ENCODE results near the gene DCUN1D2. TPM values are rescaled to one million over a fixed set of nuclear protein-coding genes. Genes with fewer than 3 reads are reported as not detected.

DCUN1D2 gene
- total RNA-seq, 1 experiment from 2014 or later, result 26.2 TPM

DNA sequence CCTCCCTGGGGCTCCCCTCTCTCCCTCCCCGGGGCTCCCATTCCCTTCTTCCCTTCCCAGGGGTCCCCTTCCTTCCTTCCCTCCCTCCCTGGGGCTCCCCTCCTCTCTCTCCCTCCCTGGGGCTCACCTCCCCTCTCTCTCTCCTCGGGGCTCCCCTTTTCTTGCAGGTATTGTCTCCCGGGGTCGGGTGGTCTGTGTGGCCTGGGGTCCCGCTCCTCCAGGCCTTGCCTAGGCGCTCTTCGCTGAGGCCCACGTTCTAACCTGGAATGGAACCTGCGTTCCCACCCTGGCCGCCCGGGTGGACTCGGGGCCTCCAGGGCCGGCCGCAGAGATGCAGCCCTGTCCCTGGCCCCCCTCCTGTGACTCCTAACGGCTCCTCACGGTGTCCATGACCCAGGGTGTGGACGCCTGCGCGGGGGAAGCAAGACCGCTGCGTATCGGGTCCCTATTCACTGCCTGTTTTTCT is 940 bp upstream of the DCUN1D2 start:
- Histone ChIP-seq H3K4me2 (ENCODE audit: low read depth, low read length, poor library complexity, severe bottlenecking) (peak overlapping the region; percentile 94), H3K36me3 (ENCODE audit: insufficient read depth, low read length) (peaks cover 22% of the 10 kb centered on the region), H3K27ac (ENCODE audit: low read length) (peak overlapping the region; percentile 72), H4K20me1 (ENCODE audit: insufficient read depth, low read depth, low read length) (peaks cover 34% of the 10 kb centered on the region), H3K9me3 (ENCODE audit: low read length) (no peaks in the 10 kb centered on the region), H3K4me3 (ENCODE audit: low read length) (peak overlapping the region; percentile 94), H2AFZ (ENCODE audit: low read length) (0 out of 2 replicates have a peak overlapping the region, but pooled peaks have one; percentile 10), H3K79me2 (ENCODE audit: low read length) (peaks cover 88% of the 10 kb centered on the region), H3K9ac (ENCODE audit: low read length) (peak overlapping the region; percentile 92), H3K4me1 (ENCODE audit: low read length) (peaks cover 60% of the 10 kb centered on the region), H3K27me3 (ENCODE audit: low read length) (no peaks in the 10 kb centered on the region), H3K9me2 (replicated peaks; ENCODE audit: insufficient read depth, low read length) (no peaks in the 10 kb centered on the region)
- no peak for DNase-seq

DNA sequence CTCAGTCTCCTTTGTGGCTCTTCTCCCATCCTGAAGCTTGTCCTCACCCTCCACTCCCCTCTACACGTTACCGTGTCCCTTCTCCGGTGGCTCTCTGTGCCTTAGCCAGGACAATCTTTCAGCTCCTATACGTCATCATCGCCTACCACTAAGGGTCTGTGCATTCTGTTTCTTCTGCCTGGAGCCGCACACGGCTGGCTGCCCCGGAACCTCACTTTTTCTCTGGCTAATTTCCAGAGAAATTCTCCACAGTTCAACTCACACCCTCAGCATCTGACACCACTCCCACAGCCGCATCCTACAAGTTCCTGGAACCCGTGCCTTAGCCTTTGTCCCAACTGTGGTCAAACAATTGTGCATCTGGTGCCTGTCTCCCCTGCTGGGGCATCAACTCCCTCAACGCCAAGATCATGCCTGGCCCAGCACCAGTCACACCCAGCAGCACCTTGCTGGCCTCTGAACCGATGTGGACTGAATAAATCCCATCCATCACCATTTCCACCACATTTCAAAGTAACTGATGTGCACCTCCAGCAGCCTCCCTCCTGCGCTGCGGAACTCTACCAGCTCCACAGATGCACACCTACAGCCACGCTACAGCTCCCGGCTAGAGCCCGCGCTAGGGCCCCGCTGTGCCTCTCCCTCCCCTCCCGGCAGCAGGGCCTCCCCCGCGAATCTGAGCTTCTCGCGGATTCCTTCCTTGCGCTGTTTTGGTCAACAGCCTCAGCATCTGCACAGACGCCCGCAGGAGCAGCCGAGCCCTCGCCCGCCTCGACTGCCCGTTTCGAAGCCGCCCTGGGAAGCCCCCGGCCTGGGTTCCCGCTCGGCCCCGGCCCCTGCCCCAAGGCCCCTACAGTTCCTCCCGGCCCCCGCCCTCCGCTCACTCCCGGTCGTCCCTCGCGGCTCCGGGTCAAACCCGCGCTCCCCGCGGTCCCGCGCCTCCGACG is 689 bp downstream of the DCUN1D2 start:
- Histone ChIP-seq H3K79me2 (ENCODE audit: low read length) (peaks cover 92% of the 10 kb centered on the region), H3K27me3 (ENCODE audit: low read length) (no peaks in the 10 kb centered on the region), H3K4me2 (ENCODE audit: low read depth, low read length, poor library complexity, severe bottlenecking) (peak overlapping the region; percentile 94), H3K4me1 (ENCODE audit: low read length) (peaks cover 65% of the 10 kb centered on the region), H3K36me3 (ENCODE audit: insufficient read depth, low read length) (0 out of 2 replicates have a peak, but pooled peaks cover 6% of the 10 kb centered on the region), H3K27ac (ENCODE audit: low read length) (peak overlapping the region; percentile 70), H3K9ac (ENCODE audit: low read length) (peak overlapping the region; percentile 92), H3K9me2 (replicated peaks; ENCODE audit: insufficient read depth, low read length) (no peaks in the 10 kb centered on the region), H4K20me1 (ENCODE audit: insufficient read depth, low read depth, low read length) (peaks cover 45% of the 10 kb centered on the region), H3K4me3 (ENCODE audit: low read length) (peak overlapping the region; percentile 94), H3K9me3 (ENCODE audit: low read length) (no peaks in the 10 kb centered on the region), H2AFZ (ENCODE audit: low read length) (no peak overlapping the region; the same call in 1 of the 2 replicates)
- DNase-seq, result peak; percentile 79

DNA sequence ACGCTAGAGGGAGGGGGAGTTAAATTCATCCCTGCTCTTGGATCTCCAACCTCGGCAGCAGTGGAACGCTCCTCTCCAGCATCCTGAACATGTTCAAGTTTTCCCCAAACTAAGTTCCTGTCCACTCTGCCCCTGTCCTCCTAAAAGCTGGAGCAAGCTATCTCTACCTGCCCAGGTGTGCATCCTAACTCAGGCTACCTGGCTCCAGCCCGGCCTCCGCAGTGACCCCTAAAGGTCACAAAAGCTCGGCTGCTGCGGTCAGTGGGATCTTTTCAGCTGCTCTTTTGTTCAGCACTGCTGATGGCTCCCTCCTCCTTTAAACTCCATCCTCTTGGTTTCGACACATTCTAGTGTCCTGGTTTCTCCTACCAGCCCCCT is 1.4 kb downstream of the DCUN1D2 start:
- H3K9me2 ChIP-seq (replicated peaks; ENCODE audit: insufficient read depth, low read length), result no peaks in the 10 kb centered on the region
- peak overlapping the region; percentile 94 for H3K4me3 ChIP-seq (ENCODE audit: low read length)
- 0 out of 2 replicates have a peak, but pooled peaks cover 3% of the 10 kb centered on the region for H3K36me3 ChIP-seq (ENCODE audit: insufficient read depth, low read length)
- H3K79me2 ChIP-seq (ENCODE audit: low read length), result peaks cover 92% of the 10 kb centered on the region
- H3K4me2 ChIP-seq (ENCODE audit: low read depth, low read length, poor library complexity, severe bottlenecking), result peak overlapping the region; percentile 94
- H3K9ac ChIP-seq (ENCODE audit: low read length), result peak overlapping the region; percentile 92
- no peak for DNase-seq
- no peaks in the 10 kb centered on the region for H3K9me3 ChIP-seq (ENCODE audit: low read length)
- peaks cover 45% of the 10 kb centered on the region for H4K20me1 ChIP-seq (ENCODE audit: insufficient read depth, low read depth, low read length)
- no peak overlapping the region for H2AFZ ChIP-seq (ENCODE audit: low read length)
- H3K4me1 ChIP-seq (ENCODE audit: low read length), result peaks cover 63% of the 10 kb centered on the region
- H3K27ac ChIP-seq (ENCODE audit: low read length), result peak overlapping the region; percentile 70
- no peaks in the 10 kb centered on the region for H3K27me3 ChIP-seq (ENCODE audit: low read length)

DNA sequence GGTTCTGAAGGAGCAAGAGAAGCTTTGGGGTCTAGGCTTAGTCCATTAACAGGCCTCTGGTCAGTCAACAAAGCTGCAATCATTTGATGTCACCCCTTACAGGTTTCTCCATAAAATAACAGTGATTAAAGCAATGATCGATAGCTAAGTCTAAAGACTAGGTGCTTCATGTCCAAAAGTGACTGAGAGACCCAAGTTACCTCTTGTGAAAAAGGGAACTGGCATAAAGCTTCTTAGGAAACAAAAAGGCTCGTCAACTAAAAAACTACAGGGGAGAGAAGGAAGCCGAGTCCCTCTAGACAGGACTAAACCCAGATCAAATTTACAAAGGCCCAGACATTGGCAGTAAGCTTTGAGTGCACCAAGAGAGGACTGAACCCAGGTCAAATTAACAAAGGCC is 2.2 kb downstream of the DCUN1D2 start:
- peak overlapping the region; percentile 94 for H3K4me2 ChIP-seq (ENCODE audit: low read depth, low read length, poor library complexity, severe bottlenecking)
- H3K9me3 ChIP-seq (ENCODE audit: low read length), result no peaks in the 10 kb centered on the region
- peak overlapping the region; percentile 70 for H3K27ac ChIP-seq (ENCODE audit: low read length)
- no peak for DNase-seq
- H3K9ac ChIP-seq (ENCODE audit: low read length), result peak overlapping the region; percentile 92
- no peaks in the 10 kb centered on the region for H3K27me3 ChIP-seq (ENCODE audit: low read length)
- peaks cover 92% of the 10 kb centered on the region for H3K79me2 ChIP-seq (ENCODE audit: low read length)
- H3K4me3 ChIP-seq (ENCODE audit: low read length), result peak overlapping the region; percentile 94
- no peaks in the 10 kb centered on the region for H3K9me2 ChIP-seq (replicated peaks; ENCODE audit: insufficient read depth, low read length)
- 0 out of 2 replicates have a peak, but pooled peaks cover 3% of the 10 kb centered on the region for H3K36me3 ChIP-seq (ENCODE audit: insufficient read depth, low read length)
- H4K20me1 ChIP-seq (ENCODE audit: insufficient read depth, low read depth, low read length), result peaks cover 51% of the 10 kb centered on the region
- no peak overlapping the region for H2AFZ ChIP-seq (ENCODE audit: low read length)
- peaks cover 54% of the 10 kb centered on the region for H3K4me1 ChIP-seq (ENCODE audit: low read length)

DNA sequence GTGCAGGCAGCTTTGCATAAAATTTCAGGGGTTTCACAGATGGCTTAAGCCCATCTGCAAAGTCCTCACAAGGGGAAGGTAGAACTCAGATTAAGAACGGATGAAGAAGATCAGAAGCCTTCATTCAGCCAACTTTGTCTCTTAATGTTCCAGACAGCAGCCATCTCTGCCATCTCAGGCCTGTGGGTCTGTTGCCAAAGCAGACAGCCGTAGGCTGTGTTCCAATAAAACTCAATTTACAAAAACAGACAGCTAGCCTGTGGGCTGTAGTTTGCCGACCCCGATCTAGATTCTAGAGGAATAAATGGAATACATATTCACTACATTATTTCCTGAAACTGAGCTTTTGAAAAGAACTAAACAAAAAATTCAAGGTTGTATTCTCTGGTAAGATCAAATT is 3.8 kb downstream of the DCUN1D2 start:
- Histone ChIP-seq H4K20me1 (ENCODE audit: insufficient read depth, low read depth, low read length) (peaks cover 51% of the 10 kb centered on the region), H3K4me2 (ENCODE audit: low read depth, low read length, poor library complexity, severe bottlenecking) (peak overlapping the region; percentile 94)

DNA sequence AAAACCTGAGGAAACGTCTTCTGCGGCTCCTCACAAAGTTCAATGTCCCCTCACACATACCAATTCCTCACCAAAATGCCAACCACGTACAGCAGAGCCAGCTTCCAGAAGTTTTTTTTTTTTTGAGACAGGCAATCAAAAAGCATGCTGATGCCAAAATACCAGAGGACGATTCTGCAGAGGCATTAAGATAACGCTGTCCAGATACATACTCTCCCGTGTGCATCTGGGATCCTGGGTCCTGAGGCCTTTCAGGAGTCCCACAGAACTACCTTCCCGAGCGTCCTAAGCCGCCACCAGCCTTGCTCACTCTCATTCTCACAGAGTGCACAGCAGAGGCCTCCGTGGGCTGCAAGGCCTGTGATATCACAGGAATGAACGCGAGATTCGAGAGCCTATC is 5.0 kb downstream of the DCUN1D2 start:
- Histone ChIP-seq H3K4me1 (ENCODE audit: low read length) (peaks cover 35% of the 10 kb centered on the region), H3K9ac (ENCODE audit: low read length) (no peak overlapping the region), H3K4me2 (ENCODE audit: low read depth, low read length, poor library complexity, severe bottlenecking) (no peak overlapping the region), H3K27me3 (ENCODE audit: low read length) (no peaks in the 10 kb centered on the region), H3K36me3 (ENCODE audit: insufficient read depth, low read length) (peaks cover 12% of the 10 kb centered on the region; the same call in 1 of the 2 replicates), H3K79me2 (ENCODE audit: low read length) (peaks cover 97% of the 10 kb centered on the region), H3K4me3 (ENCODE audit: low read length) (no peak overlapping the region), H2AFZ (ENCODE audit: low read length) (no peak overlapping the region), H3K27ac (ENCODE audit: low read length) (no peak overlapping the region), H3K9me2 (replicated peaks; ENCODE audit: insufficient read depth, low read length) (no peaks in the 10 kb centered on the region), H3K9me3 (ENCODE audit: low read length) (no peaks in the 10 kb centered on the region), H4K20me1 (ENCODE audit: insufficient read depth, low read depth, low read length) (peaks cover 51% of the 10 kb centered on the region)
- no peak for DNase-seq

More for the DNA sequence above, 3.8 kb downstream of the DCUN1D2 start:
- H3K9me2 ChIP-seq (replicated peaks; ENCODE audit: insufficient read depth, low read length), result no peaks in the 10 kb centered on the region
- no peak overlapping the region for H2AFZ ChIP-seq (ENCODE audit: low read length)
- H3K27me3 ChIP-seq (ENCODE audit: low read length), result no peaks in the 10 kb centered on the region
- H3K79me2 ChIP-seq (ENCODE audit: low read length), result peaks cover 94% of the 10 kb centered on the region
- no peak for DNase-seq
- peak overlapping the region; percentile 71 for H3K27ac ChIP-seq (ENCODE audit: low read length)
- H3K9ac ChIP-seq (ENCODE audit: low read length), result peak overlapping the region; percentile 29; the same call in 1 of the 2 replicates
- H3K4me3 ChIP-seq (ENCODE audit: low read length), result peak overlapping the region; percentile 6; the same call in 1 of the 2 replicates
- peaks cover 38% of the 10 kb centered on the region for H3K4me1 ChIP-seq (ENCODE audit: low read length)
- no peaks in the 10 kb centered on the region for H3K9me3 ChIP-seq (ENCODE audit: low read length)
- 0 out of 2 replicates have a peak, but pooled peaks cover 3% of the 10 kb centered on the region for H3K36me3 ChIP-seq (ENCODE audit: insufficient read depth, low read length)

DNA sequence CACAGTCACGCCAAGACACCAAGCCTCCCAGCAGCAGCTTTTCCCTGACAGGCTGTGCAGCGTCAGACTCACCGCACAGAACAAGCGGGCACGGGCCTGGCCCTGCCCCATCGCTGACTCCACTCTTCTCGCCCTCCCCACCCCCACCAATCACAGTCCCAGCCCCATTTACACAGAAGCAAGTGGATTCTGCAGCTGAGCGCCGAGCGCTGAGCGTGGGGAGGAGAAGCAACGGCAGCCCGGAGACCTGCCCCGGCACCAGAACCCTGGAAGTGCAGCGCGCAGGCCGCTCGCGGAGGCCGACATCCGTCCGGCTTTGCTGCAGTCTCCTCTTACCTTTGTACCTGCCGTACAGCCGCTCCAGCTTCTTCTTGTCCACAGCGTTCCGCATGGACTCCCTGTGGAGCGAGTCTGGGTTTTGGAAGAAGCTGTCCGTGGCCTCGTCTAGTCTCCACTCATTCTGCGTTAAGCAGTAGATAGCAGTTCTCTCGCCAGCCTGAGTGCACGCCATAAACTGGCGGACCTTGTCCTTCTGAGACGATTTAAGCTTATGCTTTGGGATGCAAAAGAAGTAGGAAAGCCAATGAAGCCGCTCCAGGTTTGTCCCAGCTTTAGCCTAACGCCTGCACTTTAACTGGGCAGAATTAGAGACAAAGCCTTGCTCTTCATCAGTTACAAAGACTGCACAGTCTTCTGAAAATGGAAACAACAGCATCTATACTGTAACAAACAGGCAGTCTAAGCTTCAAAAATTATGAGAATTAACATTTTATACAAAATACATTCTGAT is 6.8 kb downstream of the DCUN1D2 start:
- peaks cover 97% of the 10 kb centered on the region for H3K79me2 ChIP-seq (ENCODE audit: low read length)
- no peak overlapping the region for H3K4me3 ChIP-seq (ENCODE audit: low read length)
- no peak overlapping the region for H3K9ac ChIP-seq (ENCODE audit: low read length)
- peaks cover 38% of the 10 kb centered on the region for H4K20me1 ChIP-seq (ENCODE audit: insufficient read depth, low read depth, low read length)
- DNase-seq, result no peak
- H2AFZ ChIP-seq (ENCODE audit: low read length), result no peak overlapping the region
- no peaks in the 10 kb centered on the region for H3K9me3 ChIP-seq (ENCODE audit: low read length)
- H3K4me1 ChIP-seq (ENCODE audit: low read length), result peaks cover 27% of the 10 kb centered on the region
- H3K4me2 ChIP-seq (ENCODE audit: low read depth, low read length, poor library complexity, severe bottlenecking), result no peak overlapping the region
- H3K27ac ChIP-seq (ENCODE audit: low read length), result no peak overlapping the region
- H3K27me3 ChIP-seq (ENCODE audit: low read length), result no peaks in the 10 kb centered on the region
- no peaks in the 10 kb centered on the region for H3K9me2 ChIP-seq (replicated peaks; ENCODE audit: insufficient read depth, low read length)
- peaks cover 30% of the 10 kb centered on the region; the same call in 1 of the 2 replicates for H3K36me3 ChIP-seq (ENCODE audit: insufficient read depth, low read length)
